Measurements from ENCODE around the gene ISYNA1. TPM values are rescaled to one million over a fixed set of nuclear protein-coding genes. Genes with fewer than 3 reads are reported as not detected.

Gene ISYNA1
- 100 to 1,000 TPM in 1 of 2 donors, 10 to 100 TPM in 1; 71.6 to 690 TPM for total RNA-seq

GRCh38 chr19:18437491-18438330 is at the start of gene ISYNA1:
Gene ISYNA1 (minus strand): TSS chr19:18438133. CDS start chr19:18437979, 154 bp downstream.
- H3K4me1 ChIP-seq (replicated peaks): peaks cover 2% of the 10 kb centered on the region
- 2% methylated on average over 36 of the region's 99 CpGs for WGBS
- H3K27me3 ChIP-seq (replicated peaks; ENCODE audit: insufficient read depth): no peaks in the 10 kb centered on the region
- peak within 1 kb of the TSS; percentile 36 to 43 for H3K4me3 ChIP-seq
- H3K36me3 ChIP-seq: no peaks in the 10 kb centered on the region
- intact Hi-C loops (cut with DNase I): no loop called here
- H3K9me3 ChIP-seq: no peaks in the 10 kb centered on the region
- DNase-seq (ENCODE audit: low spot score): peak; percentile 60
- peak within 1 kb of the TSS; percentile 71 to 78 for H3K27ac ChIP-seq
- TF ChIP-seq CTCF (IDR thresholded peaks at IDR 0.05) (no peak), POLR2AphosphoS5 (IDR thresholded peaks at IDR 0.05) (no peak), POLR2A (IDR thresholded peaks at IDR 0.05) (no peak)

GRCh38 chr19:18486746-18487145 is 48.8 kb upstream of the ISYNA1 start:
- no peaks in the 10 kb centered on the region for H3K36me3 ChIP-seq
- H3K27me3 ChIP-seq (replicated peaks; ENCODE audit: insufficient read depth): no peaks in the 10 kb centered on the region
- 89% methylated on average over 8 of the region's 8 CpGs for WGBS
- TF ChIP-seq POLR2A (IDR thresholded peaks at IDR 0.05) (no peak), POLR2AphosphoS5 (IDR thresholded peaks at IDR 0.05) (no peak), CTCF (IDR thresholded peaks at IDR 0.05) (no peak)
- H3K9me3 ChIP-seq: no peaks in the 10 kb centered on the region
- peaks cover 14% of the 10 kb centered on the region for H3K4me1 ChIP-seq (replicated peaks)
- intact Hi-C loops (cut with DNase I): no loop called here
- no peak for DNase-seq (ENCODE audit: low spot score)
- no peak overlapping the region for H3K4me3 ChIP-seq
- H3K27ac ChIP-seq: no peak overlapping the region

GRCh38 chr19:18484992-18485391 is 47.1 kb upstream of the ISYNA1 start:
- peaks cover 14% of the 10 kb centered on the region for H3K4me1 ChIP-seq (replicated peaks)
- no peak for TF ChIP-seq POLR2A (IDR thresholded peaks at IDR 0.05)
- no peak for TF ChIP-seq POLR2AphosphoS5 (IDR thresholded peaks at IDR 0.05)
- peak in 1 of 4 experiments; percentile 7 for TF ChIP-seq CTCF (IDR thresholded peaks at IDR 0.05)
- DNase-seq (ENCODE audit: low spot score): no peak
- no peak overlapping the region for H3K27ac ChIP-seq
- 89% methylated on average over 5 of the region's 5 CpGs for WGBS
- no peaks in the 10 kb centered on the region for H3K27me3 ChIP-seq (replicated peaks; ENCODE audit: insufficient read depth)
- H3K9me3 ChIP-seq: no peaks in the 10 kb centered on the region
- intact Hi-C loops (cut with DNase I): no loop called here
- H3K4me3 ChIP-seq: no peak overlapping the region
- no peaks in the 10 kb centered on the region for H3K36me3 ChIP-seq

GRCh38 chr19:18483119-18483890 is 45.4 kb upstream of the ISYNA1 start:
- intact Hi-C loops (cut with DNase I): no loop called here
- no peak for DNase-seq (ENCODE audit: low spot score)
- H3K27me3 ChIP-seq (replicated peaks; ENCODE audit: insufficient read depth): no peaks in the 10 kb centered on the region
- no peaks in the 10 kb centered on the region for H3K36me3 ChIP-seq
- no peak overlapping the region for H3K4me3 ChIP-seq
- no peaks in the 10 kb centered on the region for H3K9me3 ChIP-seq
- WGBS: 64% methylated on average over 12 of the region's 12 CpGs
- peaks cover 6% of the 10 kb centered on the region for H3K4me1 ChIP-seq (replicated peaks)
- no peak for TF ChIP-seq POLR2AphosphoS5 (IDR thresholded peaks at IDR 0.05)
- TF ChIP-seq POLR2A (IDR thresholded peaks at IDR 0.05): no peak
- TF ChIP-seq CTCF (IDR thresholded peaks at IDR 0.05): no peak
- no peak overlapping the region for H3K27ac ChIP-seq

All from prostate gland (tissue), 2 donors.